Central memory CD4-positive, alpha-beta T cell (primary cell): Measurements from ENCODE around the gene MAML3.

ENCODE experiments used
- DNase-seq: peaks from one replicate; pipeline ENCODE4 v3.0.0; 2022

MAML3 gene

GRCh38 chr4:139987502-139987850 is 166.5 kb downstream of the MAML3 start:
- no peak for DNase-seq

- DNase-seq, result no peak
These were observed 167.1 kb downstream of the MAML3 start for GRCh38 chr4:139986689-139987501.

- DNase-seq, result no peak
These were observed 167.9 kb downstream of the MAML3 start for GRCh38 chr4:139986106-139986505.

GRCh38 chr4:139985401-139985800 is 168.6 kb downstream of the MAML3 start:
- DNase-seq, result no peak

GRCh38 chr4:139984471-139984870 is 169.5 kb downstream of the MAML3 start:
- DNase-seq, result no peak

GRCh38 chr4:139978692-139979091 is 175.3 kb downstream of the MAML3 start:
- no peak for DNase-seq

- DNase-seq, result no peak
These were observed 176.0 kb downstream of the MAML3 start for GRCh38 chr4:139977838-139978609.

- no peak for DNase-seq
These were observed 178.1 kb downstream of the MAML3 start for GRCh38 chr4:139975830-139976272.

- no peak for DNase-seq
These were observed 180.4 kb downstream of the MAML3 start for GRCh38 chr4:139973616-139974015.

- DNase-seq, result no peak
These were observed 181.0 kb downstream of the MAML3 start for GRCh38 chr4:139973015-139973414.

- DNase-seq, result no peak
These were observed 181.7 kb downstream of the MAML3 start for GRCh38 chr4:139972305-139972704.

GRCh38 chr4:139971111-139971510 is 182.9 kb downstream of the MAML3 start:
- DNase-seq, result no peak

- DNase-seq, result no peak
These were observed 184.2 kb downstream of the MAML3 start for GRCh38 chr4:139969635-139970266.

- no peak for DNase-seq
These were observed 185.2 kb downstream of the MAML3 start for GRCh38 chr4:139968831-139969230.

- no peak for DNase-seq
These were observed 187.6 kb downstream of the MAML3 start for GRCh38 chr4:139966383-139966782.

- DNase-seq, result no peak
These were observed 188.2 kb downstream of the MAML3 start for GRCh38 chr4:139965789-139966188.

GRCh38 chr4:139963708-139964107 is 190.3 kb downstream of the MAML3 start:
- no peak for DNase-seq

GRCh38 chr4:139962130-139962684 is 191.8 kb downstream of the MAML3 start:
- DNase-seq, result no peak

GRCh38 chr4:139961344-139961946 is 192.5 kb downstream of the MAML3 start:
- DNase-seq, result no peak

GRCh38 chr4:139959396-139959795 is 194.6 kb downstream of the MAML3 start:
- DNase-seq, result no peak

- DNase-seq, result no peak
These were observed 195.3 kb downstream of the MAML3 start for GRCh38 chr4:139958739-139959098.

GRCh38 chr4:139957986-139958738 is 195.8 kb downstream of the MAML3 start:
- DNase-seq, result no peak
